EH (cell line): ENCODE data around the gene MAGEA9B.
"Not testable (repeated sequence)": the region's sequence is repeated elsewhere in the genome, so short reads cannot be mapped to it uniquely, and the experiment has no call there.

Source experiments
- DNase-seq: peaks from one replicate; pipeline ENCODE4 v3.0.0-alpha.2; 2015; ENCODE audit warnings: low read depth

The MAGEA9B gene

GRCh38 chrX:149571770-149572169, 15.5 kb downstream of the MAGEA9B start:
- no peak for DNase-seq

GRCh38 chrX:149570668-149571067, 16.6 kb downstream of the MAGEA9B start:
- peak; percentile 81 for DNase-seq

GRCh38 chrX:149569770-149570169, 17.5 kb downstream of the MAGEA9B start:
- no peak for DNase-seq

GRCh38 chrX:149568701-149569296, 18.5 kb downstream of the MAGEA9B start:
- no peak for DNase-seq

GRCh38 chrX:149567621-149568417, 19.4 kb downstream of the MAGEA9B start:
- no peak for DNase-seq

- DNase-seq = no peak
These were observed 23.9 kb downstream of the MAGEA9B start for GRCh38 chrX:149563359-149563758.

- not testable (repeated sequence) for DNase-seq
These were observed 32.0 kb downstream of the MAGEA9B start for GRCh38 chrX:149555251-149555650.

GRCh38 chrX:149551939-149552248, 35.4 kb downstream of the MAGEA9B start:
- not testable (repeated sequence) for DNase-seq

- not testable (repeated sequence) for DNase-seq
These were observed 35.9 kb downstream of the MAGEA9B start for GRCh38 chrX:149551245-149551938.

GRCh38 chrX:149550454-149550853, 36.8 kb downstream of the MAGEA9B start:
- not testable (repeated sequence) for DNase-seq

GRCh38 chrX:149549701-149550100, 37.6 kb downstream of the MAGEA9B start, which contains the start of gene HSFX3:
Gene HSFX3, minus strand, starts transcription at chrX:149549924. Its CDS starts 72 bp downstream, at chrX:149549852.
- not testable (repeated sequence) for DNase-seq

GRCh38 chrX:149547782-149548181, 39.5 kb downstream of the MAGEA9B start:
- DNase-seq = not testable (repeated sequence)

- DNase-seq = not testable (repeated sequence)
These were observed 40.3 kb downstream of the MAGEA9B start for GRCh38 chrX:149546962-149547361.

- peak; percentile 8 for DNase-seq
These were observed 41.4 kb downstream of the MAGEA9B start for GRCh38 chrX:149545545-149546543.

- no peak for DNase-seq
These were observed 45.7 kb downstream of the MAGEA9B start for GRCh38 chrX:149541521-149542047.

GRCh38 chrX:149540621-149541520, 46.4 kb downstream of the MAGEA9B start, which contains the start of gene EOLA1:
Gene EOLA1, plus strand, starts transcription at chrX:149541012. Its CDS starts 4,619 bp downstream, at chrX:149545631.
- DNase-seq = peak; percentile 96

GRCh38 chrX:149540131-149540620, 47.1 kb downstream of the MAGEA9B start:
- DNase-seq = peak; percentile 92

- DNase-seq = peak; percentile 96
These were observed 47.8 kb downstream of the MAGEA9B start for GRCh38 chrX:149539283-149540130.

- DNase-seq = not testable (repeated sequence)
These were observed 49.8 kb downstream of the MAGEA9B start for GRCh38 chrX:149537474-149537873.
